Fibroblast of lung (primary cell): ENCODE results near the gene S1PR5. TPM values are rescaled to one million over a fixed set of nuclear protein-coding genes. Genes with fewer than 3 reads are reported as not detected.

Experiments
- DNase-seq, 2 donors: peaks; one replicate each; pipeline versions ENCODE4 v3.0.0 to v3.0.0-alpha.2; 2010; ENCODE audit warnings: low read depth in 2 of 2
- H2AFZ ChIP-seq: 2 replicates; pipeline ENCODE4 v1.5.1; 2012; ENCODE audit warnings: low read length, control low read depth, inconsistent platforms
- H3K27ac ChIP-seq: 2 replicates; pipeline ENCODE4 v1.5.1; 2011; ENCODE audit warnings: low read length, control low read depth; ENCODE audit not compliant: insufficient read depth
- H3K27me3 ChIP-seq: 2 replicates; pipeline ENCODE4 v1.5.1; 2011; ENCODE audit warnings: mild to moderate bottlenecking, low read length; ENCODE audit not compliant: control insufficient read depth, insufficient read depth
- H3K36me3 ChIP-seq: 2 replicates; pipeline ENCODE4 v1.5.1; 2011; ENCODE audit warnings: low read length; ENCODE audit not compliant: control insufficient read depth, insufficient read depth
- H3K4me1 ChIP-seq: 2 replicates; pipeline ENCODE4 v1.5.1; 2011; ENCODE audit warnings: low read length; ENCODE audit not compliant: control insufficient read depth, insufficient read depth; ENCODE audit errors: extremely low read depth
- H3K4me2 ChIP-seq: 2 replicates; pipeline ENCODE4 v1.5.1; 2011; ENCODE audit warnings: low read length, control low read depth; ENCODE audit not compliant: insufficient read depth; ENCODE audit errors: extremely low read depth
- H3K4me3 ChIP-seq, 4 experiments: fragments of 200-600 bp in 1 of 4; sonication (generic) in 1 of 4; replicated peaks in 1 of 4; 2 replicates each; pipeline ENCODE4 v1.5.1; 2011 to 2016; ENCODE audit warnings: low read length in 4 of 4, low read depth in 3 of 4, mild to moderate bottlenecking in 3 of 4, control low read depth in 2 of 4, inconsistent platforms in 1 of 4, mixed read lengths in 1 of 4; ENCODE audit not compliant: insufficient read depth in 1 of 4; ENCODE audit errors: control extremely low read depth in 1 of 4
- H3K79me2 ChIP-seq: 2 replicates; pipeline ENCODE4 v1.5.1; 2012; ENCODE audit warnings: mild to moderate bottlenecking, low read length, inconsistent platforms; ENCODE audit not compliant: control insufficient read depth, insufficient read depth
- H3K9ac ChIP-seq: 2 replicates; pipeline ENCODE4 v1.5.1; 2011; ENCODE audit warnings: mild to moderate bottlenecking, low read length, control low read depth; ENCODE audit not compliant: insufficient read depth
- H3K9me3 ChIP-seq: 2 replicates; pipeline ENCODE4 v1.5.1; 2012; ENCODE audit warnings: low read depth, low read length; ENCODE audit not compliant: control insufficient read depth, insufficient read depth
- H4K20me1 ChIP-seq: 2 replicates; pipeline ENCODE4 v1.5.1; 2011; ENCODE audit warnings: low read length; ENCODE audit not compliant: control insufficient read depth, insufficient read depth; ENCODE audit errors: extremely low read depth
- CTCF ChIP-seq, 2 donors: IDR thresholded peaks in 1 of 2; conservative IDR thresholded peaks in 1 of 2; 1 replicate in 1 of 2; 2 replicates in 1 of 2; pipeline ENCODE4 v1.5.1; 2011 to 2012; ENCODE audit warnings: low read length in 2 of 2, control low read depth in 1 of 2, inconsistent platforms in 1 of 2, low read depth in 1 of 2, mild to moderate bottlenecking in 1 of 2
- EZH2 ChIP-seq: IDR thresholded peaks from 2 replicates; pipeline ENCODE4 v1.5.1; 2012; ENCODE audit warnings: low read length, control low read depth, mild to moderate bottlenecking; ENCODE audit errors: missing control alignments
- polyA plus RNA-seq, 2 donors: library from polyadenylated mRNA; depleted of rRNA in 1 of 2; stranded (reverse) in 1 of 2; unstranded in 1 of 2; fragments of >200 nt; gene quantifications; 2 replicates each; pipeline ENCODE4 v1.2.1, GENCODE V29; 2011 to 2012; ENCODE audit warnings: missing spikeins in 1 of 2
- total RNA-seq: library from RNA; depleted of rRNA; stranded (reverse); fragments of >200 nt; gene quantifications from 2 replicates; pipeline ENCODE4 v1.2.1, GENCODE V29; 2014

The S1PR5 gene
- total and polyA plus RNA-seq, 2 donors (not counting 1 experiment from before 2014, with no cell fraction given): 0.19 TPM; not detected in 1

GRCh38 chr19:10517760-10518443 lies 655 bp upstream of the S1PR5 start:
- no peaks in the 10 kb centered on the region for H3K36me3 ChIP-seq
- H4K20me1 ChIP-seq: no peaks in the 10 kb centered on the region
- no peak for TF ChIP-seq EZH2
- TF ChIP-seq CTCF (conservative IDR thresholded peaks at IDR 0.05 in 1 of 2, IDR thresholded peaks at IDR 0.05 in 1 of 2; ENCODE audit: low read depth in 1 of 2, low read length in 2 of 2): no peak
- H3K4me2 ChIP-seq: peak overlapping the region; percentile 52
- H3K27me3 ChIP-seq: peaks cover 43% of the 10 kb centered on the region
- peaks cover 4% of the 10 kb centered on the region for H3K4me1 ChIP-seq
- DNase-seq: no peak
- no peak overlapping the region for H2AFZ ChIP-seq
- H3K4me3 ChIP-seq: peak overlapping the region in 1 of 4 experiments; percentile 33
- no peak overlapping the region for H3K9ac ChIP-seq
- no peaks in the 10 kb centered on the region for H3K79me2 ChIP-seq
- no peaks in the 10 kb centered on the region for H3K9me3 ChIP-seq
- no peak overlapping the region for H3K27ac ChIP-seq

GRCh38 chr19:10516671-10517286 lies 468 bp downstream of the S1PR5 start:
- Histone ChIP-seq H3K27ac (no peak overlapping the region), H3K36me3 (no peaks in the 10 kb centered on the region), H3K4me2 (peak overlapping the region; percentile 35), H3K27me3 (peaks cover 45% of the 10 kb centered on the region), H3K79me2 (no peaks in the 10 kb centered on the region), H3K4me1 (peaks cover 4% of the 10 kb centered on the region), H4K20me1 (no peaks in the 10 kb centered on the region), H3K4me3 (peak overlapping the region in 1 of 4 experiments; percentile 33), H3K9me3 (no peaks in the 10 kb centered on the region), H3K9ac (no peak overlapping the region), H2AFZ (no peak overlapping the region)
- peak; percentile 28 for TF ChIP-seq EZH2
- TF ChIP-seq CTCF (conservative IDR thresholded peaks at IDR 0.05 in 1 of 2, IDR thresholded peaks at IDR 0.05 in 1 of 2; ENCODE audit: low read depth in 1 of 2, low read length in 2 of 2): no peak
- no peak for DNase-seq

- H3K4me3 ChIP-seq: no peak overlapping the region
- no peaks in the 10 kb centered on the region for H3K36me3 ChIP-seq
- no peaks in the 10 kb centered on the region for H3K9me3 ChIP-seq
- H3K9ac ChIP-seq: no peak overlapping the region
- DNase-seq: no peak
- H3K27ac ChIP-seq: no peak overlapping the region
- H3K4me1 ChIP-seq: peaks cover 4% of the 10 kb centered on the region
- TF ChIP-seq CTCF (conservative IDR thresholded peaks at IDR 0.05 in 1 of 2, IDR thresholded peaks at IDR 0.05 in 1 of 2; ENCODE audit: low read depth in 1 of 2, low read length in 2 of 2) (no peak), EZH2 (no peak)
- peaks cover 45% of the 10 kb centered on the region for H3K27me3 ChIP-seq
- no peak overlapping the region for H2AFZ ChIP-seq
- H3K4me2 ChIP-seq: no peak overlapping the region
- no peaks in the 10 kb centered on the region for H4K20me1 ChIP-seq
- no peaks in the 10 kb centered on the region for H3K79me2 ChIP-seq
These were observed 1.2 kb downstream of the S1PR5 start for GRCh38 chr19:10516064-10516385.
